ENCODE data around the gene ENTPD7.
"Not testable (repeated sequence)": the region's sequence is repeated elsewhere in the genome, so short reads cannot be mapped to it uniquely, and the experiment has no call there.

Gene ENTPD7

DNA sequence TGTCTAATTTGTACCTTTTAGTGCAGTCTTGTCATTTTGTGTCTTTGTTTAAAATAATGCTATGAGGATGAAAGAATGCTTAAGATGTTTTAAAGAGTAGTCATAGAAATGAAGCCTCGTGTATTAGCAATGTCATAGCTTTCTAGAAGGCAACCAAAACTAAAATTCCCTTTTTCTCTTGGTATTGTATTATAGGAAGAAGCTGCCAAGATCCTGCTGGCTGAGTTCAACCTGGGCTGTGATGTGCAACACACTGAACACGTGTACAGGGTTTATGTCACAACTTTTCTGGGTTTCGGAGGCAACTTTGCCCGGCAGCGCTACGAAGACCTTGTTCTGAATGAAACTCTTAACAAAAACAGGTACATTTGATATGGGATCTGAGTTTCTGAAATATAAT is 36.5 kb downstream of the ENTPD7 start:
- no peak for DNase-seq

DNA sequence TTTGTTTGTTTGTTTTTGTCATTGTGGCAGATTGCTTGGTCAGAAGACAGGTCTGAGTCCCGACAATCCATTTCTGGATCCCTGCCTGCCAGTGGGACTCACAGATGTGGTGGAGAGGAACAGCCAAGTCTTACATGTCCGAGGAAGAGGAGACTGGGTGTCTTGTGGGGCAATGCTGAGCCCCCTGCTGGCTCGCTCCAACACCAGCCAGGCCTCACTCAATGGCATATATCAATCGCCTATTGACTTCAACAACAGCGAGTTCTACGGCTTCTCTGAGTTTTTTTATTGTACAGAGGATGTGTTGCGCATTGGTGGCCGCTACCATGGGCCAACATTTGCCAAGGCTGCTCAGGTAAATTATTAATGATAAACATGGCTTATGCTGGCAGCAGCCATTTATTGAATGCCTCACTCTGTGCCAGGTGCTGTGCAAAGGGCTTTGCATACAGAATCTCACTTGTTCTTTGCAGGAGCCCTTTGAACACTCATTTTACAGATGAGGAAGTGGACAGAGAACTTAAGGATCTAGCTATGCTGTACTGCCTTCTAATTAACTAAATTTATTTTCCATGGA is 39.3 kb downstream of the ENTPD7 start:
- no peak for DNase-seq

DNA sequence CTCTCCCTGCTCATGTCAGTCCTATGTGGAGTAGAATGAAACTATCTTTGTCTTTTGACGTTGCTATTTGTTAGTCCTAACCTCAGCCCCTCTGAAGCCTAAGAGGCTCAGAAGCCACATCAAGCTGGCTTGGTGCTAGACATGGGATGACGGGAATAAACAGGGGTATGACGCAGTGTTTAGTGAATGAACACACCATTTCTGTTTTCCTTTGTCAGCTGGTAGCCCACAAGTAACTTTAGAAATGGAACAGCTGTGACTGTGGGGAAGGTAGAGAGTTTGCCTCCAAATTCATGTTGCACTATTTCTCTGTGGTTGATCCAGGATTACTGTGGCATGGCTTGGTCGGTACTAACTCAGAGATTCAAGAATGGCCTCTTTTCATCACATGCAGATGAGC is 41.3 kb downstream of the ENTPD7 start:
- no peak for DNase-seq

DNA sequence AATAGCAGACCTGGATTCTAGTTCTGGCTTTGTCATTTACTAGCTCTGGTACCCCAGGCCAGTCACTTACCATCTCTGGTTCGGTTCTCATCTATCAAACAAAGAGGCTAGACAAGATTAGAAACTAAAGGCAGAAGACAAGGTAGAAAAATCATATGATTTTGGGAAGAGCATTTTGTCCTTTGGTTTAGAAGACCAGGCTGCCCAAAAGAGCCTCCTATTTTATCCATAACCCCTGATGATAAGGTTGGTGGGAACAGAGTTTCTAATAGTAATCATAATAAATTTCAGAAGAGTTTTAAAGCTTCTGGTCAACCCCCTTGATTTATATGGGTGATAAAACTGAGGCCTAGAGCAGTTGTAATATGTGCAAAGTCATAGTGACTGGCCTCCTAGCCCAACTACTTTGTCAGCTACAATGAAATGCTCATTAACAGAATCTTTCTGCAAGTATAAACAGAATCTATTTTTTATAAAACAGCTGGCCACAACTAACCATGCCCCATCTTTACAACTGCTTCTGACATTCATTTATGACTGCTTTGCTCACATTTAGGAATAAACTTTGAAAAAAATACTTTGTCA is 49.2 kb downstream of the ENTPD7 start:
- DNase-seq, result no peak

DNA sequence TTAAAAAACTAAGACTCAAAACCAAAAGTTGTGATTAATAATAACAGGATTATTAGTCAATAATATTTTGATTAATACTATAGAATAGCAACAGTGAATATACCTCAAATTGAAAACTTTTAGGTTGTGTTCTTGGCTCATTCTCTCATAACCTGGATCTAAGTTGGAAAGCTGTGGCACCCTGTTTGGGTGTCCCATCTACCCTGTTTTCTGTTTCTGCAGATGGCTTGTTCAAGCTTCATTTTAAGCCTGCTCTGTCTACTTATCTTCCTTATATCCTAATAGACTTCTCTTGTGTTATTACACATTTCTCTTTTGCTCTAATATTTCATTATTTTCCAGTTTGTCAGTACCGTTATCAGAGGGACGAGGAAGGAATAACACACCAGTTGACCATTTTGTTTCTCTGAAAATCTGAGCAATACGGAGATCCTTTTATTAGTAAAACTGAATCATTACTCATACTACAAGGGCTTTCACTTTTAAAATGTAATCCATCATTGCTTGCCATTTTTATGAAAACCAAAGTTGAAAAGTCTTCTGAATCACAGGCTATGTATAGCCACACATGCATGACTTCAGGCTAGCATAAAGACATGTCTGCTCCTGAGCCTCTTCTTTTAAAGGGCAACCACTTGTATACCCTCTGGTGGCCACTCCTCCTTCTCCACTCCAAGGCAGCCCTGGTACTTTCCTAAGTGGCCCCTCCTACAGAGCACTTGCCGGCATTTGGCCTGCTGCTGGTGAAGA is 50.3 kb downstream of the ENTPD7 start:
- DNase-seq, result no peak

DNA sequence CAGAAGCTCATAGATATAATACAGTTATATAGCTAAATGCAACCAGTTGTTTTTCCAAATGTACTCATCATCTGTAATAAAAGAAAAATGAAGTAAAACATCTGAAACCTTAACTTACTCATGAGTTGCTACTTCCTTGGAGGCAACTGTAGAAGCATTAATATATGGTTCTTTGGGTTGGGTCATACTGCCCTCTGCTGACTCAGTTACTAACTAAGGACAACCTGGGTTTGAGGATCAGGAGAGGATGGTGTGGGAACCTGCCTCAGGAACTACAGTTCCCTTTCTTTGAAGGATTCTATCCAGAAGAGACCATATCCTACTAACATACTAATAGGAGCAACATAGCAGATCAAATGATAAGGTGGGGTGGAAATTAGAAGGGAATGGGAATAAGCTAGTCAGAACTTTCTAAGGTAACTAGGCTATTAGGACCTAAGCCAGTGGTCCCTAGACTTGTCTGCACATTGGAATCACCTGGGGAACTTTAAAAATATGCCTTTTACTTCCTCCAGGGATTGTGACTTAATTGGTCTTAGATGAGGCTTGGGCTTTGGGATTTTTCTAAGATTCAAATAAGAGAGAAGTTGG is 51.9 kb downstream of the ENTPD7 start:
- DNase-seq, result peak; percentile 13

DNA sequence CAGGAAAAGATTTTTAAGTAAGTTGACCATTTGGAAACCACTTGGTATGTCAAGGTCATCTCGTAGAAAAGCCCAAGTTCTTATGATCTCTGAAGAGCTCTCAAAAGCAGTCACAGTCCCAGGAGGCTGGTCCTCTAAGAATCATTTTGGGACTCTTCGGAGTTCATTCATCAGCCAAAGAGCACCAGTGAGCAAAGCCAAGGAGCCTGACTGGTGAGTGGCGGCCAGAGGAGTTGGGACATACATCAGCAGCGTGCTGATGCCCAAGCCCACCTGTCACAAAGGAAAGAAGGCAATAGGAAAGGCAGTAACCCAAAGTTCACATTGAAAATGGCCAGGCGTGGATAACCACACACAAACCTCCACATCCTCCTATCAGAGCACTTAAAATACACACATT is 55.1 kb downstream of the ENTPD7 start:
- DNase-seq, result no peak

DNA sequence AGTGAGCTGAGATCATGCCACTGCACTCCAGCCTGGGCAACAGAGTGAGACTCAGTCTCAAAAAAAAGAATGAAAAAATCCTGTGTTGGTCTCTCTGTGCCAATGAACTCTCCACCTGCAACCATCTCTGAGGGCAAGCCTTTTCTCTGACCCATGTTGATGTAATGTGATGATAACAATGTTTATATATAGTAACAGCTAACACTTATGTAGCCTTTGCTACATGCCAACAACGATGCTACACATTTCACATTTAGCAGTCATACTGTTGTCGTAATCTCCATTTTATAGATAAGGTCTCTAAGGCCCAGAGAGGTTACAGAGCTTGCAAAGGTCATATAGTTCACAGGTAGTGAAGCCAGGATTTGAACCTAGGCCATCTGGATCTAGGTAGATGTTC is 61.1 kb downstream of the ENTPD7 start:
- no peak for DNase-seq

DNA sequence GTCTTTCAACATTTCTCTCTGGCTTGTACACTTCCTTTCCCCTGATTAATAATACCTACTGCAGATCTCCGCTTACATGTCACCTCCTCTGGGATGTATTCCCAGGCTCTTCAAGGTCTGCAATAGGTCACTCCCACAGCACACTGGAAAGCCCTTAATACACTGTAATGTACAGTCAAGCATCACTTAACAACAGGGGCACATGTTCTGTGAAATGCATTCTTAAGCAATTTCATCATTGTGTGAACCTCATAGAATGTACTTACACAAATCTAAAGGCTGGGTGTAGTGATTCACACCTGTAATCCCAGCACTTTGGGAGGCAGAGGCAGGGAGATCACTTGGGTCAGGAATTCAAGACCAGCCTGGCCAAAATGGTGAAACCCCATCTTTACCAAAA is 70.7 kb downstream of the ENTPD7 start:
- DNase-seq, result no peak

DNA sequence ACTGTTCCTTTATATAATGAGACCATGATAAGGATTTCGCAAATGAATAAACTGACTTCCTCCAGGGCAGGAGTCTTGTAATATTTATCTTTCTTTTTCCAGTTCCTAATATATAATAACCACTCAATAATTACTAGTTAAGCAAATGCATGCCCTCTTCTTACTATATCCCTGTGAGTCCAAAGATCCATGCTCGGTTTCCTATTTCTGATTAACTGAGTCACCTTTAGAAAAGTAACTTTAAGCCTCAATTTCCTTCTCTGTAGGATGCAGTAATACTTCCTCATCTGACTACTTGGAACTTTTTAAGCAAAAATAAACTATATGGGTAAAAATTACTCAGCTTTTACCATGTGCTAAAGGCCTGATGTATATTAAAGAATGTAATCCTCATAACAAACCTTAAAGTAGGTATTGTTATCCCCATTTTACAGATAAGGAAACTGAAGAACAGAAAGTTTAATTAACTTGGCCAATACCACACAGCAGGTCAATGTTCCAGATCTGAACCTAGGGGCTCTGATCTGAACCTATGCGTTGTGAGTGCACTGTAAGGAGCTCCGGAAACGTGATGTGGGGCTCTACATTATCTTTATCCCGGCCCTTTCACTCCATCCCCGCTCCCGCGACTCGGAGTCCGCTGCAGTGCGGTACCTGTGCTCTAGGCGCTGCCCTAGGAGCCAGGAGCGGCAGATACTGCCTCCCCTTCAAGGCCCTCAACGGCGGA is 72.2 kb downstream of the ENTPD7 start:
- no peak for DNase-seq

DNA sequence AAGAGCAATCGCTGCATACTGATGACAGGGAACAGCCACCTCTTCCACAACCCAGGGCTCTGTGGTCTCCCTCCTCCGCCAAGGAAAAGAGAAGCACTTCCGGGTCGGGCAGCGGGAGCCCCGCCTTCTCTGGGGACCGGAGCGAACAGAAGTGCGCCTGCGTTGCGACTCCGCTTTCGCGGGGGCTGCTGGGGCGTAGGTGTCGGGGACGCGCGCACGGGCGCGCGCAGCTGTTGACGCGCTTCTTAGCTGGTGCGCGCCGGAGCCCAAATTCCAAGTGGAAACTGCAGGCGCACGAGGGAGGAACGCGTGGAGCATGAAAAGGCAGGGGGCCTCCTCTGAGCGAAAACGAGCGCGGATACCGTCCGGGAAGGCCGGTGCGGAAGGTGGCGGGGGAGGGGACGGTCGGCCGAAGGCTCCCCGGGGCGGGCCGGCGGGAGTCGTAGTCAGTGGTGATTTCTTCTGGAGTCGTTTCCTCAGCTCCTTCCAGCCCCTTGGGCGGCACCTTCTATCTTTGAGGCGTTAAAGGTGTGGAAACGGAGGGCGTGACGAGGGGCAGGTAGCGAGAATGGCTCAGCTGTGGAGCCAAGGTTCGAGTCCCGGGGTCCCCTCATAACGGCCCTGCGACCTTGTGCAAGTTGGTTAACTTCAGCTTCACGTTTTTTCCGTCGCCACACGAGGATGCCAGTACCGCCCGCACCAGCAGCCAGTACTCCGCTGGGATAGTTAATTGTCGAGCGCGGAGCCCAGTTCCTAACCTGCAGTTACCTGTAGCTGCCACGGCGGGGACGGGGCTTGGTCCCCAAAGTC is 72.9 kb downstream of the ENTPD7 start, which contains the start of the genes COX15 and CUTC:
Gene COX15 (minus strand): TSS at position 95 of the 810 bp plus-strand sequence. CDS start 78 bp downstream, at position 17.
Gene CUTC (plus strand): TSS at position 202 of the 810 bp plus-strand sequence. CDS start 115 bp downstream, at position 317.
- peak; percentile 88 for DNase-seq

DNA sequence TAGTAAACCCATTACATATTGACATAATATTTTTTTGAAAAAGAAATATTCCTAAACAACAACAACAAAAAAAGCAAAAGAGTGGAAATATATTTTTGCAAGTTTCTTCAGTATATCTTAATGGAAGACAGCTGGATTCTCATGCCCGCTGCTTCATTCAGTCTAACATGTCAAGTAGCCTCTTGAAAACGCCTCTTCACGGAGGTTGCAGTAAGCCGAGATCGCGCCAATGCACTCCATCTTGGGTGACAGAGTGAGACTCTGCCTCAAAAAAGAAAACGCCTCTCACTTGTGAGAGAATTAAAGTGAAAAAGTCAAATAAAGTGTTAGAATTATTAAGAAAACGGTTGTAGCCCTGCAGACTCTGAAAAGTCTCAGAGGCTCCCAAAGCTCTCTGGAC is 74.1 kb downstream of the ENTPD7 start:
- no peak for DNase-seq

DNA sequence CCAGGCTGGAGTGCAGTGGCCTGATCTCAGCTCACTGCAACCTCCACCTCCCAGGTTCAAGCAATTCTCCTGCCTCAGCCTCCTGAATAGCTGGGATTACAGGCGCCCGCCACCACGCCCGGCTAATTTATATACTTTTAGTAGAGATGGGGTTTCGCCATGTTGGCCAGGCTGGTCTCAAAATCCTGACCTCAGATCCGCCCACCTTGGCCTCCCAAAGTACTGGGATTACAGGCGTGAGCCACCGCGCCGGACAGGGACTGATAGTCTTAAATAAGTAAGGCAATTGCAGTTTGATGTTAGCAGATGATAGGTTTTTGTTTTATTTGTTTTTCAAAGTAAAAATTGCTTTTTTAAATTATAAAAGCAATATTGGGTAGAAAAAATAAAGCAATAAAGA is 74.8 kb downstream of the ENTPD7 start:
- not testable (repeated sequence) for DNase-seq

DNA sequence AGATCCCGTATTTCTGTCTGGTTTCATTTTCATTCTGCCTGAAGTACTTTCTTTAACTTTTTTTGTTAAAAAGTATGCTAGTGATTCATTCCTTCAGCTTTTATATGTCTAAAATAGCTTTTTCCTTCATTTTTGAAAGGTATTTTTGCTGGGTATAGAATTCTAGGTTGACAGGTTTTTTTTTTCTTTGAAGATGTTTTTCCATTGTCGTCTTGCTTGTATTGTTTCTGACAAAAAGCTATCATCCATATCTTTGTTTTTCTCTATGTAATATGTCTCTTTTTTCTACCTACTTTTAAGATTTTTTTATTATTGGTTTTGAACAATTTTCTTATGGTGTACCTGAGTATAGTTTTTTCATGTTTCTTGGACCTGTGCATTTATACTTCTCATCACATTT is 81.0 kb downstream of the ENTPD7 start:
- DNase-seq, result no peak

DNA sequence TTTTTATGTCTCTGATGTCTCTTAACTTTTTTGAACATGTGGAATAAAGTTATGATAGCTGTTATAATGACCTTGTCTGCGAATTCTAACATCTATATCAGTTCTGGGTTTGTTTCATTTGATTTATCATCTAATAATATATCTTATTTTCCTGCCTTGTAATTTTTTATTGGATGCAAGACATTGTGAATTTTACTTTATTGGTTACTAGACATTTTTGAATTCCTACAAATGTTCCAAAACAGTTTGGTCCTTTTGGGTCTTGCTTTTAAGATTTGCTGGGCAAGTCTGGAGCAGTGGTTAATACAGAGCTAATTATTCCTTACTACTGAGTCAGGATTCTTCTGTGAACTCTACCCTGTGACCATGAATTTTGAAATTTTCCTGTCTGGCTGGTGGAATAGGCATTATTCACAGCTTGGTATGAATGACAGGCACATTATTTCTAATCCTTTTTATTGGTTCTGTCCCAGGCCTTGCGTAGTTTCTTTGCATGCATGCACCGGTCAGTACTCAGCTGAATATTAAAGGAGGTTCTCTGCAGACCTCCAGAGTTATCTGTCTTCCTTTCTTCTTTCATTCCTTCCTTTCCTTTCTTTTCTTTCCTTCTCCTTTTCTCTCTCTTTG is 81.7 kb downstream of the ENTPD7 start:
- no peak for DNase-seq

DNA sequence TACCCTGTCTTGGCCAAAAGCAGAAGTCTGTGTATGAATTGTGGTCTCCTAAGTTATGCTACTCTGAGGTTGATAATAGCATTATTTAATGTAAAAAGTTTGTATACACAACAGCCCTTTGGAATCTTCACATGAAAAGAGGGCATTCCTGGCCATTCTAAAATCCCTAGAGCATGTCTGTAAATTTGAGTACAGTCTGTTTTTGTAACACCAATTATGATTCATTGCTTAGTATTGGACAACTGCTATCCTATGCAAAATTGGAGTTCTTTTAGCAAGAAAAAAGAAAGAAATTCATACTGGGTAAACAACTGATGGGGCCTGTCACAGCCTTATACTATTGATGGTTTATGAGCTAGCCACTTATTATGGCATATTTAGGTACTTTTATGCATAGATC is 82.9 kb downstream of the ENTPD7 start:
- no peak for DNase-seq

DNA sequence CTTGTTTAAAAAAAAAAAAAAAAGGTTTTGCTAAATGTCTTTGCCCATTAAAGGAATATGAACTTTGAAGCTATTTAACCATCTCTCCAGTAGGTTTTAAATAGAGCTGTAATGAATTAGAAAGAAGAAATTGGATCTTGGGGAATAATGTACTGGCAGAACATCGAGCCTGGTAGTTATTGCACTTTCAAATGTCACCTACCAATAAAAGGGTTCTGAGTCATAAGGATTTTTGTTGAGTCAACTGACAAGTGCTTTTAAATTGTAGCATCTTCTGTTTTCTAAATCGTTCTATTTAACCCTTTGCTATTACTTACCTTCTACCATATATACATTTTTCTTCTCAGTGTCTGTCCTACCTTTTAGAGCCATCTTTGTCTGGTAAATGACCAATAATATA is 83.4 kb downstream of the ENTPD7 start:
- DNase-seq, result no peak

DNA sequence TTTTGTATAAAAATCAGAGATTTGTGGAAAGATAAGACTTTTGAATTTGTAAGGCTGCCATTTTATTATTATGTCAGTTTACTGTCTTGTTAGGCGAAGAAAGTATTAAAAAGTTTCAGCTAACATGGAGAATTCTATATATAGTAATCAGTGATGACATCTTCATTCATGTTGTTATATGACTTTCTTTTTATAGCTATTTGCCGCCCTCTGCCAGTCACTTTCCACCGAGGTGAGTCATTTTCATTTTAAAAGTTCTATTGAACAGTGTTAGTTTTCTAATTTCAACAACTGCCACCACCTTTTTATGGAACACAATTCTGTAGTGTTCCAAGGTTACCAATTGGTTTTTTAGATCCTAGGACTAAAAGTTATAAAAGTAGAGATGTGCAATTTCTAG is 84.5 kb downstream of the ENTPD7 start:
- no peak for DNase-seq

DNA sequence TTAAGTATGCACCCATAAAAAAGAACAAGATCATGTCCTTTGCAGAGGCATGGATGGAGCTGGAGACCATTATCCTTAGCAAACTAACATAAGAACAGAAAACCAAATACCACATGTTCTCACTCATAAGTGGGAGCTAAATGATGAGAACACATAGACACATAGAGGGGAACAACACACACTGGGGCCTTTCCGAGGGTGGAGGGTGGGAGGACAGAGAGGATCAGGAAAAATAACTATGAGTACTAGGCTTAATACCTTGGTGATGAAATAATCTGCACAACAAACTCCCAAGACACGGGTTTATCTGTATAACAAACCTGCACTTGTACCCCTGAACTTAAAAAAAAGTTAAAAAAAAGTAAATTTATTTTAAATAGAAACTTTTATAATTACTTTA is 86.9 kb downstream of the ENTPD7 start:
- not testable (repeated sequence) for DNase-seq

DNA sequence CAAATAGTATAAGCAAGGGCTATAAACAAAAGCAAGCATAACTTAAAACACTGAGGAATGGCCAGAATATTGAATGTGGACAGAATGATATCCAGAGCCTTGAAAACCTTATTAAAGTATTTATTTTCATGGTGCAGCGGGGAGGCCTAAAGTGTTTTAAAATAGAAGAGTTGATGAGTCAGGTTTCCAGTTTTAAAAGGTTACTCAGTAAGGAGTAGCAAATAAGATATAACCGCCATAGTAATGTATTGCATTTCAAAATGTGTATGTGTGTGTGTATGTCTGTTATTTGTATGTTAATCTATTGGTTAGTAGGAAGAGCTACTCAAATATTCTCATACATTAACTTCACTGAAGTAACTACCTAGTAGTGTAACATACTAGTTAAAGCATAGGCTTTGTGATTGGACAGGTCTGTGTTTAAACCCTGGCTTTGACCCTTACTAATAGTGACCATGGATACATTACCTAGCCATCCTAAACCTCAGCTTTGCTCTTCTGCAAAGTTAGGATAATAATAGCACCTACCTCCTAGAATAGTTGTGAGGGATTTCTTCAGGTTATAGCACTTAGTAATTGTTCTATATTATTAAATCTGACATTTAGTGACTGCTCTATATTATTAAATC is 89.6 kb downstream of the ENTPD7 start:
- no peak for DNase-seq

DNA sequence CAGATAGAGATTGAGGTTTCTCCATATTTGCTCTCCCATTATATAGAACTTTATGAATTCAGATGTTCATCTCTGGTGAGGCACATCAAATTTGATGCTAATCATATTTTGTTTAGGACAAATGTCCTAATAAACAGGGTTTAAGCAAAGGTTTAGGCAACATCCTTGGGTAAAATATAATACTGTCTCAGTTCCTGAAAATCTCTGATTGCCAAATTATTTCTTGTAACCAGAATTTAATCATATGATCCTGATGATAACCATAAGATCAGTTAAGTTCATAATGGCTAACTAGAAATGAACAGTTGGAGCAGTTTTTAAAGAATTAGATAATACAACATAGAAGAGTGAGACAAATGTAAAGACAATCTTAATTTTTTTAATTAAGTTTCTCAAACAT is 91.3 kb downstream of the ENTPD7 start:
- no peak for DNase-seq

Data from NCI-H1105 (cell line).